ENCODE measurements around the gene BCAS3. TPM values are rescaled to one million over a fixed set of nuclear protein-coding genes. Genes with fewer than 3 reads are reported as not detected.

The BCAS3 gene
- total and polyA plus RNA-seq, 9 donors, result 9.4 to 37.0 (median 21.6) TPM

DNA sequence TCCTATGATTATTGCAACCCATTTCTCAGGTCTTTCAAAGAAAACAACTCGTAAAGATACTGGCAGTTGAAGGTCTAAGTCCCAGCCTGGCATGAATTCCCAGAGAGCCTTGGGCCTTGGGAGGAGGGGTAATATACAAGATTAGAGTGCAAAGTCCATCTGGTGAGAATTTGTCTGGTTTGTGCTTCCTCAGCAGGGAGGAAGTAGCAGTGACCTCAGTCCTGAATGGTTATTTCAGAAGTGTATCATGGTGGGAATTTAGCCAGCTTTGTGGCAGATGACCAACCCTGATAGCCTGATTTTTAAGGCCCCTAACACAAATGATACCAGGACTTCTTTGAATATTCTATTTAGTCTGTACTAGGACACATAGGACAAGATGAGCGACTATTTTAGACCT is 570.7 kb downstream of the BCAS3 start:
- intact Hi-C loops (cut with DNase I), result no loop called here
- 86 to 89% (median 88%) methylated on average over 2 of the region's 2 CpGs for WGBS, 3 donors
- H3K36me3 ChIP-seq, result no peaks in the 10 kb centered on the region
- H3K4me3 ChIP-seq, result no peak overlapping the region
- DNase-seq, result no peak
- TF ChIP-seq POLR2A (IDR thresholded peaks at IDR 0.05) (no peak), EP300 (IDR thresholded peaks at IDR 0.05) (no peak)
- H3K27ac ChIP-seq, result no peak overlapping the region
- H3K9me3 ChIP-seq, result no peaks in the 10 kb centered on the region
- no peaks in the 10 kb centered on the region for H3K27me3 ChIP-seq
- H3K4me1 ChIP-seq (ENCODE audit: insufficient read depth), result peaks cover 4% of the 10 kb centered on the region

DNA sequence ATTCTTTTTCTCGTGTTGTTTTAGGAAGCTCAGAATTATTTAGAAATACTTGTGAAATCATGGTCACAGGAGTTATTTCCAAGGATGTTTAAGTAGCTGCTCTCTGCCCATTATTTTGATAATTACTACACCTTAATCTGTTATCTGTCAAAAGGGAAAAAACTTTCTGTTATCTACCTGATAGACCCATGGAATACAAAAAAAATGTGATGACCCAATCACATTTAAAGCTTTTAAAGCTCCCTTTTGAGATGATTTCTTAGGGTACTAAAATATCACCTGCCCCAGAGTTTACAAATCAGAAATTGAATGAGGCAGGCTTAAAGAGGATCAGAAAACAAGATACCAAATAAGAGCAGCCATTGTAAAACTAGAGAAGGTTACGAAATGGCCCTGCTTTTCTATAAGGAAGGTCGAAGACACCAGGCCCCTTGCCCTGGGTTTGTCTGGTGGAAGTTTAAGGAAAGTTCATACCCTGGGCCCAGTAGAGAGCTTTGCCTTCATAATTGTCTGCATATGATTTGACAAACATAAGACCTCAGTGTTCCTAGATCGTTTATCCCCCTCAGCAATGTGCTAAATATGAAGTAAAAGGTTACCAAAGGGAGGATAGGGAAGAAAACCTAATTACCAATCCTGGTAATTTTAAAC is 572.1 kb downstream of the BCAS3 start:
- 65 to 71% (median 66%) methylated on average over 4 of the region's 4 CpGs for WGBS, 3 donors
- no peak for TF ChIP-seq POLR2A (IDR thresholded peaks at IDR 0.05)
- TF ChIP-seq, protein P1, sequence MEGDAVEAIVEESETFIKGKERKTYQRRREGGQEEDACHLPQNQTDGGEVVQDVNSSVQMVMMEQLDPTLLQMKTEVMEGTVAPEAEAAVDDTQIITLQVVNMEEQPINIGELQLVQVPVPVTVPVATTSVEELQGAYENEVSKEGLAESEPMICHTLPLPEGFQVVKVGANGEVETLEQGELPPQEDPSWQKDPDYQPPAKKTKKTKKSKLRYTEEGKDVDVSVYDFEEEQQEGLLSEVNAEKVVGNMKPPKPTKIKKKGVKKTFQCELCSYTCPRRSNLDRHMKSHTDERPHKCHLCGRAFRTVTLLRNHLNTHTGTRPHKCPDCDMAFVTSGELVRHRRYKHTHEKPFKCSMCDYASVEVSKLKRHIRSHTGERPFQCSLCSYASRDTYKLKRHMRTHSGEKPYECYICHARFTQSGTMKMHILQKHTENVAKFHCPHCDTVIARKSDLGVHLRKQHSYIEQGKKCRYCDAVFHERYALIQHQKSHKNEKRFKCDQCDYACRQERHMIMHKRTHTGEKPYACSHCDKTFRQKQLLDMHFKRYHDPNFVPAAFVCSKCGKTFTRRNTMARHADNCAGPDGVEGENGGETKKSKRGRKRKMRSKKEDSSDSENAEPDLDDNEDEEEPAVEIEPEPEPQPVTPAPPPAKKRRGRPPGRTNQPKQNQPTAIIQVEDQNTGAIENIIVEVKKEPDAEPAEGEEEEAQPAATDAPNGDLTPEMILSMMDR (IDR thresholded peaks at IDR 0.05), result no peak
- no peak for TF ChIP-seq EP300 (IDR thresholded peaks at IDR 0.05)
- Histone ChIP-seq H3K4me3 (no peak overlapping the region), H3K27me3 (no peaks in the 10 kb centered on the region), H3K36me3 (no peaks in the 10 kb centered on the region), H3K4me1 (ENCODE audit: insufficient read depth) (peaks cover 4% of the 10 kb centered on the region), H3K9me3 (no peaks in the 10 kb centered on the region), H3K27ac (no peak overlapping the region)
- DNase-seq, result no peak
- intact Hi-C loops (cut with DNase I), result loop anchor here in 1 of 4 donors (10.0 kb wide), 2 partner anchors 65 to 145 kb away; partner anchors contain the start of gene TBX2

DNA sequence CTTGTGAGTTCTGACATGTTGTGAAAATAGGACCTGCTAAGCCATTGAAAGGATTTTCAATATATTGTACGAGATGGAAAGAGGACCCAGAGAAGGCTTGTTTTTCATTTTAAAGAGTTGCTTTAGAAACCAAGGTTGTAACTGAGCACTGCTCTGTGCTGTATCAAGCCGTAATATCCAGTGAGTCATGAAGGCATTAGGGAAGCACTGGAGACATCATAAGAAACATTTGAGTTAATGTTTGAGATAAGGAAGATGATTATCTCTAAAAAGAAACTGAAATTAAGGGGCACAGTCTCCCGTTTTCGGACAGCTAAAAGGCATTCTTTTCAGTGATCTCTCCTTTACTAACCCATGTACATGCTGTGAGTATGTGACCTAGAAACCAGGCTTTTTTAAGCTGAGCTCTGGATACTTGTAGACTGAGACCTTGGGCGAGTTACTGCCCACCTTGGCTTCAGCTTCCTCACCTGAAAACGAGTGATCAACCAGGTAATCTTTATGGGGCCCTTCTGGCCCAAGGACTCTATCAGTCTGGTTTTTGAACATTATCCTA is 572.8 kb downstream of the BCAS3 start:
- Histone ChIP-seq H3K4me1 (ENCODE audit: insufficient read depth) (peaks cover 4% of the 10 kb centered on the region), H3K27me3 (no peaks in the 10 kb centered on the region), H3K36me3 (no peaks in the 10 kb centered on the region), H3K9me3 (no peaks in the 10 kb centered on the region), H3K27ac (no peak overlapping the region), H3K4me3 (no peak overlapping the region)
- WGBS, 3 donors, result 66 to 70% (median 68%) methylated on average over 6 of the region's 6 CpGs
- TF ChIP-seq EP300 (IDR thresholded peaks at IDR 0.05) (no peak), POLR2A (IDR thresholded peaks at IDR 0.05) (no peak)
- TF ChIP-seq, protein P1 (IDR thresholded peaks at IDR 0.05), result no peak
- intact Hi-C loops (cut with DNase I), result loop anchor here in 1 of 4 donors (10.0 kb wide), 2 partner anchors 64 to 144 kb away; partner anchors contain the start of gene TBX2
- DNase-seq, result no peak

DNA sequence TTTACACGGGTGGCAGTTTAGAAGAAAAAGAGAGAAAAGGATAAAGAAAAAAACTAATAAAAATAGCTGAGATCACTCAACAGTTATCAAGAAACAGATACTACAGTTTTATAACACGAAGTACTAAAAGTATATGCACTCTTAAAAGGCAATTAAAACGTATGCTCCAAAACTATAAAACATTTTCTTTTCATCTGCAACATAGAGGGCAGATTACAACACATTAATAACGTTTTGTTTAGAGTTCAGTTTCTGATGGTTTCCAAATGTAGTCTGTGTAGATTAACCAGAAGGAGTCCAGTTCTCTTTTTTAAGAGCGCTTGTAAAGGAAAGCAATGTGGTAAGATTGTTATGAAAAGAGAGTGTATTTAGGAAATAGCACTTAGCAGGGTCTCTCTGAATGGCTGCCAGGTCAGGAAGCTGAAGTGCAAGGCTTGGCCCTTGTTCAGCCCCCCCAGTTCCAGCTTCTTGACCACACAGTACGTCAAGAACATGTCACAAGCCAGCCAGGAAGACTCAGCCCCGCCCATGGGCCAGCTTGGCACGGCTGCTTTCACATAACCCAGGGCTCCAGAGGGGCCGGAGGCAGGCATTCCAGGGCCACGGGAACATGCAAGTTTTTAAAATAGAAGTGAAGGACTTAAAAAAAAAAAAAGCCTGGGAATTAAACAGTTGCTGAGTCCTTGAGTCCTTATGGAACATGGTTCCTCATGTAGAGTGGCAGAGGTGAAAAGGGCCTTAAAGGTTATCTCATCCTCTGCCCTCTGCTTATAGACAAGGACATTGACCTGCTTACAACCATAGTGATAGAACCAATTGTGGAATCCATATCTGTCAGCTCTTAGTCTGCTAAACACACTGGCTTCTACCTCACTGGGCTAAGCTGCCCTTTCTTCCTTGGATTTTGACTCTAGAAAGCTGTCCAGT is 574.6 kb downstream of the BCAS3 start:
- intact Hi-C loops (cut with DNase I), result loop anchor here in 1 of 4 donors (10.0 kb wide), 2 partner anchors 63 to 143 kb away; partner anchors contain the start of gene TBX2
- peaks cover 4% of the 10 kb centered on the region for H3K4me1 ChIP-seq (ENCODE audit: insufficient read depth)
- H3K36me3 ChIP-seq, result no peaks in the 10 kb centered on the region
- H3K4me3 ChIP-seq, result no peak overlapping the region
- no peaks in the 10 kb centered on the region for H3K27me3 ChIP-seq
- WGBS, 3 donors, result 2 to 5% (median 3%) methylated on average over 10 of the region's 10 CpGs
- H3K27ac ChIP-seq, result no peak overlapping the region
- no peaks in the 10 kb centered on the region for H3K9me3 ChIP-seq
- peak; percentile 81 to 93 (median 87) for DNase-seq
- TF ChIP-seq EP300 (IDR thresholded peaks at IDR 0.05) (peak; percentile 69), POLR2A (IDR thresholded peaks at IDR 0.05) (no peak)
- TF ChIP-seq, protein P1 (IDR thresholded peaks at IDR 0.05), result no peak

Data from ovary (tissue), 9 donors.